Right kidney (tissue), 1 donor: Measurements from ENCODE around the gene PARS2.
"Not testable (repeated sequence)": the region's sequence is repeated elsewhere in the genome, so short reads cannot be mapped to it uniquely, and the experiment has no call there.

ENCODE experiments used
- DNase-seq: peaks from one replicate; pipeline ENCODE4 v3.0.0-alpha.2; 2016

Gene PARS2

DNA sequence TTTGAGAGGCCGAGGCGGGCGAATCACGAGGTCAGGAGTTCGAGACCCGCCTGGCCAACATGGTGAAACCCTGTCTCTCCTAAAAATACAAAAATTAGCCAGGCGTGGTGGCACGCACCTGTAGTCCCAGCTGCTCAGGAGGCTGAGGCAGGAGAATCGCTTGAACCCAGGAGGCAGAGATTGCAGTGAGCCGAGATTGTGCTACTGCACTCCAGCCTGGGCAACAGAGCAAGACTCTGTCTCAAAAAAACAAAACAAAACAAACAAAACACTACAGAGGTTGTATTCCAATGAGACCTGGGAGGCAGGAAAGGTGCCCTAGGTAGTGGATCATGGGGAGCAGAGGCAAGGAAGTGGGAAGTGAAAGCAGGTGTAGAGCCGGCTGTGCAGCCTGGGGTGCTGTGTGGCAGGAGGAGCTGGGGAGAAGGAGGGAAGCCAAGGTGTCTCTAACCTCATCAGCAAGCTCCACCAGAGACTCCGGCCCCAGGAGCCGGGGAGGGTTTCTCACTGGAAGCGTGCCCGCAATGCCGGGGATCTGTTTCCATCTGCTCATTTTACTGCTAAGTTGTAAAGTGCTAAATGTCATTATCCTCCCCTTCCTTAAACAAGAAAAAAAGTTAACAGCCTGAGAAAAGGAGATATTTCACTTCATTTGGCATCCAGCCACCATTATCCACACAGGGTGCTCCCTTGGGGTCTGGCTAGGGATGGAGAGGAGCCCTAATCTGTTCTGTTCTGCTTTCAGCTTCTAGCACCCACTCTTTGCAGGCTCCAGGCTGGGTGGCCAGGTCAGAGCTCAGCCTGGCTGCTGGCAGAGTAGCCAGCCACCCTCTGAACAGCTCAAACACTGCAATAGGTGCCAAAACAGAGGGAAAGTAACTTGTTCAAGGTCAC is 11.8 kb upstream of the PARS2 start:
- not testable (repeated sequence) for DNase-seq

GRCh38 chr1:54774820-54775498 is 10.6 kb upstream of the PARS2 start:
- no peak for DNase-seq

- no peak for DNase-seq
These were observed 8.6 kb upstream of the PARS2 start for GRCh38 chr1:54772951-54773350.

GRCh38 chr1:54768093-54768492 is 3.8 kb upstream of the PARS2 start:
- DNase-seq: no peak

- no peak for DNase-seq
These were observed 3.2 kb upstream of the PARS2 start for GRCh38 chr1:54767526-54767925.

- DNase-seq: no peak
These were observed 2.4 kb upstream of the PARS2 start for GRCh38 chr1:54766726-54767125.

- DNase-seq: no peak
These were observed 719 bp upstream of the PARS2 start for GRCh38 chr1:54764922-54765561.

DNA sequence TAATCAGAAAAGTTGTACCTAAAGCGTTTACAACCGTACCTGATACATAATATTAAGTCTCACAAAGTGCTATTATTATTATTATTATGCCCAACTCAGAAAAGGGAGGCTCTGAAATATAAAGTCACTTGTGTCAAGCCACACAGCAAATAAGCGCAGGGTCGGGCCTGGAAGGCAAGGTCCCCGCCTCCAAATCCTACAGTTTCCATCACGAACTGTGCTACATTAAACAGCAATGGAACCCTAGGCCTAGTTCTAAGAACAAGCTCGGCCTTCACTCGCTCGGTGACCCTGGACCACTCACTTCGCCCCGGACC is 549 bp downstream of the PARS2 start:
- DNase-seq: no peak

- DNase-seq: no peak
These were observed 5.5 kb downstream of the PARS2 start for GRCh38 chr1:54758678-54759348.

DNA sequence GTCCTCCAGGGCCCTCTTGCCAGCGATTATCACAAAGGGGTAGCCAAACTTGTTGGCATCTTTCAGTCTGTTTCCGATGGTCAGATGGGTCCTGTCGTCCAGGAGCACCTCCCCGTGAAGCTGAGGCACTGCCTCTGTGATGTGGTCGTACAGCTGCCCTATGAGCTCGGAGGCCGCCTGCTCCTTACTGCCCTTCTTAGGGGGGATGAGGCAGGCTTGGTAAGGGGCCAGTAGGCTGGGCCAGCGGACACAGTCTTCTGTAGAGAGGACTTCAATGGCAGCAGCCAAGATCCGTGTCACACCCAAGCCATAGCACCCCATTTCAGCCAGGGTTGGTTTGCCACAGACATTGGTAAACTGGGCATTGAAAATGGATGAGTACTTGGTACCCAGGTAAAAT is 6.5 kb downstream of the PARS2 start:
- no peak for DNase-seq

DNA sequence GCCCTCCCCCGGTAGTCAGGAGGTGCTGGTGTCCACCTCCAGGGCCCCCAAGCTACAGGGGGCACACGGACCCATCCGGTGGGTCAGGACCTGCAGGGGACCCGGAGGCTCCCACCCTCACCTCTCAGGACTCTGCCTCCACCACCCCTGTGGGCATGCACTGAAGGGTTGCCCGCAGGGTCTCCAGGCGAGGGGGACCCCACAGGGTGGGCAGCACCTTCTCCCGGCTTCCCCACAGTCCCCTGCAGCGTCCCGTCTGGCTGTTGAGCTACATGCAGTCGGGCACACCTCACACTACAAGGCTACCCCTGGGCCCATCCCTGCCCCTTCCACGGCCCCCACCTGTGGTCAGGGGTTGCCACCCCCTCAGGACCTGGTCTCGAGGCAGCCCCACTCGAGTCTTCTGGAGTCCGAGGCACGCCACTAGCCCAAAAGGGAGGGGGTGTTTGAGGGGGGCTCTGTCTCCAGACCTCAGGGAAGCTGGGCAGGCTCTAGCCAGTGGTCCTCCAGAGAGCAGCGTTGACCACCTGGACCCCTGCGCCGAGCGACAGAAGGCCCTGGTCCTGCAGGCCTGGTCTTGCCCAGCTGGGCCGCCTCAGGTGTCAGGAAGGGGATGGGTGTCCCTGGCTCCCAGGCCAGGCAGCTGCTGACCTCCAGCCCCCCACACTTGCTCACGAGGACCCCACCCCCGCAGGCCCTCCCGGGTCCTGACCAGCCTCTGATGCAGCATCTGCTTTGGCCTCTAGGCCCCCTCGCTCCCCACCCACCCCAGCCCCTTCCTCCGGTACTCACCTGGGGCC is 9.6 kb downstream of the PARS2 start:
- DNase-seq: no peak

DNA sequence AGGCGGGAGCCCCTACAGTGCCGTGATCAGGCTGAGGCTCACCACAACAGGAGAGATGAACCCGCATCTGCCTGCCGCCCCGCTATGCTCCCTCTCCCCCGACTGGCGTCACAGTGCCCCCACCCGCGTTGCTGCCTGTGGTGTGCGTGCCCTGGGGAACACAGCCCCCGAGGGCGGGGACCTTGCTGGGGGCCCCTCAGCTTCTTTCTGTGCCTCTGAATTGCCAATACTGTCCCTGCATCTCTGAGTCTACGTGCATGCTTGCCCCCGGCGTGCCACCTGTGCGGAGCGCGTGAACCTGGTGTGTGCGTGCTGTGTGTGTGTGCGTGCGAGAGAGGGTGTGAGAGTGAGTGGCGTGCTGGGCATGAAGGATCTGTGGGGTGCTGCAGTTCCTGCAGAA is 10.3 kb downstream of the PARS2 start:
- no peak for DNase-seq

DNA sequence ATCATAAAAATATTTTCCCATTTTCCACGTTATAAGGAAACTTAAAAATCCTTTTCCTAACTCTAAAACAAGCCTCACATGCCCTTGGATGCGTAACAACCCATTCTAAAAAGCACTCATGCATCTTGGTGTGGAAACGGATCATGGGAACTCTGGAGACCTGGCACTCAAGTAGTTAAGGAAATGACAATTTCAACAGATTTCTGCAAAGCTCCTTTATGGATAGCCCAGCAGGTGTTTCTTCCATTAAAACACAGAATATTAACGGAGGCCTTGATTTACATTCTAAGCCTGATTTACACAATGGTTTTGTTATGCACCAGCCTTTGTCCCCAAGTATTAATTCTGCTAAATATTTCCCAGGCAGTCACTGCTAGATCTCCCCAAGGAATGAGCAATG is 12.9 kb downstream of the PARS2 start:
- DNase-seq: no peak

DNA sequence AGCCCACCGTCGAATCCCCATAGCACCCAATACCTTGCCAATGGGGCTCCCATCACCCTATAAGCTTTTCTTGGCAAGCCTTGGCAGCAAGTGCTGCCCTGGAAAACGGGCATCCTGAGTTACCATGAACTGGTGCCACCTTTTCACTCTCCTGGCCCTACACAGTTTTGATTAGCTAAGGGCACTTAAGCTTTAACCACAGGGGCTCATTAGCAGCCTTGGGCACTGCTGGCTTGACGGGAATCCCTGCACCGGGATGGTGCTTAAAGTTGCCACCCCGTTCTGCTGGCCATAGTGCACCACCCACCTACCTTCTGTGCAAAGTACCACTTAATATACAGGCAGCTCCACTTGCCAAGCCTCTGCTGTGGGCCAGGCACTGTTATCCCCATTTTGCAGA is 13.7 kb downstream of the PARS2 start:
- DNase-seq: no peak

GRCh38 chr1:54748094-54748835 is 16.1 kb downstream of the PARS2 start:
- no peak for DNase-seq

GRCh38 chr1:54745864-54746263 is 18.5 kb downstream of the PARS2 start:
- DNase-seq: no peak

- DNase-seq: no peak
These were observed 19.0 kb downstream of the PARS2 start for GRCh38 chr1:54745274-54745673.

DNA sequence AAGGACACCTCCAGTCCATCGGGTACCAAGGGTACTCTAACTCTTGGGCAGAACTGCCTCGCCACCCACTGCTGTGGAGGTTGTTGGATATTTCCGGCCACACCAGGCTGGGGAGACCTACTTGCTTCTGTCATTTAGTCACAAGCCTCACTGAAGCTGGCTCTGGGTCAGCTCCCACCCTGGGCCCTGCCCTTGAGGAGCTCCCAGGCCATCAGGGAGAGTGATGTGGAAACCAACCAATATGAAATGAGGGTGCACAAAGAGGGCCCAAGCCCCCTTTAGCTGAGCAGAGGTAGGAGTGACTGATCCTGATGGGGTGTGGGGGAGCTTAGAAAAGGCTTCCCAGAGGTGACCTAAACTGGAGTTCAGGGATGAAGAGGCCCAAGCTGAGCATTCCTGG is 19.6 kb downstream of the PARS2 start:
- DNase-seq: no peak

DNA sequence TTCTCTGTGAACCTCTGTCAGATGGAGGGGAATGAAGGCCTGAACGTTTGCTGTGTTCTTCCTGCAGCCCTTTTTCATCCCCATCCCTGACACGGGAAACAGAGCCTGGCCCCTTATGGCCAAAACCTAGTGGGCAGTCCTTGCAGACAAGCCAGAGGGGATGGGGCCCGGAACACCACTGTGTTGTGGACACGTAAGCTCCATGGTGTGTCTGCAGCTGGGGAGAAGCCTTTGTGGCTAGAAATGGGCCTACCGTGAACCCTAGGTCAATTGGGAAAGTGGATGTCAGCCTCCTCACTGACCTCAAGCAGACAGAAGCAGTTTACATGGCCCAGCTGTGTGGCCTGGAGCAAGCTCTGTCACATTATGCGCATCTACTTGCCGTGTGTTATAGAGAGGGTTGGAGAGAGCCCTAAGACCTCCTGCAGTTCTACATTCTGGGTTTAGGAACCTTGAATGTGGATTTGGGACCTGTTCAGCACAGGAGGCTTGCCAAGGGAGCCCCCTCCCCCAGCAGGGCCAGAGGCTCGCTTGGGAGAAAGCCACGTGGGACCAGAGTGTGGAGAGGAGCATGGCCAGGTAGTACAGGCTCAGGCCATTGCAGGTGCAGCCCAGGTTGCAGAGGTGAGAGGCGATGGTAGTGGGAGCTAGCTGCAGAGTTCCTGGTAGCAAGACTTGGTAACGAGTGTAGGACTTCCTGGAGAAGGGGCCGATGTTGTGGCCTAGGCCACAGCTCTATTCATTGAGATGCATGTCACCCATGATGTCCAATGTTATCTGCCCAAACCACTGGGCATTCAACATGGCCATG is 20.7 kb downstream of the PARS2 start:
- no peak for DNase-seq

- no peak for DNase-seq
These were observed 22.0 kb downstream of the PARS2 start for GRCh38 chr1:54742282-54742681.

- DNase-seq: no peak
These were observed 22.8 kb downstream of the PARS2 start for GRCh38 chr1:54741531-54741930.
